ENCODE data around the gene BMI1. TPM values are rescaled to one million over a fixed set of nuclear protein-coding genes. Genes with fewer than 3 reads are reported as not detected.
"Not testable (repeated sequence)": the region's sequence is repeated elsewhere in the genome, so short reads cannot be mapped to it uniquely, and the experiment has no call there.

BMI1 gene
- total RNA-seq, 1 donor from 2014 or later, result 30.8 TPM

DNA sequence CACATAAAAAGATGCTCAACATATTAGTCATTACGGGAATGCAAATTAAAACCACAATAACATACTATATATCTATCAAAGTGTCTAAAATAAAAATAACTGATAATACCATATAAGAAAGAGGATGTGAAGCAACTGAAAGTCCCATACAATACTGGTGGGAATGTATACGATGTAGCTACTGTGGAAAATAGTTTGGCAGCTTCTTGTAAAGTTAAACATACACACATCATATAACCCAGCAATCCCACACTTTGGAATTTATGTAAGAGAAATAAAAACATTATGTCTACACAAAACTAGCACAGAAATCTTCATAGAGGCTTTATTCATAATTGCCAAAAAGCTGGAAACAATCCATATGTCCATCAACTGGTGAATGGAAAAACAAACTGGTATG, 15.2 kb upstream of the BMI1 start:
- Mint-ChIP-seq H3K9me3 (ENCODE audit: unreplicated experiment) (peaks cover 2% of the 10 kb centered on the region), H3K4me1 (ENCODE audit: low read depth, unreplicated experiment) (no peaks in the 10 kb centered on the region), H3K4me3 (ENCODE audit: unreplicated experiment) (no peak overlapping the region), H3K36me3 (ENCODE audit: low read depth, unreplicated experiment) (peaks cover 2% of the 10 kb centered on the region), H3K27me3 (ENCODE audit: low read depth, unreplicated experiment) (peaks cover 2% of the 10 kb centered on the region), H3K27ac (ENCODE audit: unreplicated experiment) (no peak overlapping the region)
- TF ChIP-seq EZH2 (IDR thresholded peaks at IDR 0.05; ENCODE audit: insufficient read depth, low read length), result no peak
- TF ChIP-seq, protein P1, sequence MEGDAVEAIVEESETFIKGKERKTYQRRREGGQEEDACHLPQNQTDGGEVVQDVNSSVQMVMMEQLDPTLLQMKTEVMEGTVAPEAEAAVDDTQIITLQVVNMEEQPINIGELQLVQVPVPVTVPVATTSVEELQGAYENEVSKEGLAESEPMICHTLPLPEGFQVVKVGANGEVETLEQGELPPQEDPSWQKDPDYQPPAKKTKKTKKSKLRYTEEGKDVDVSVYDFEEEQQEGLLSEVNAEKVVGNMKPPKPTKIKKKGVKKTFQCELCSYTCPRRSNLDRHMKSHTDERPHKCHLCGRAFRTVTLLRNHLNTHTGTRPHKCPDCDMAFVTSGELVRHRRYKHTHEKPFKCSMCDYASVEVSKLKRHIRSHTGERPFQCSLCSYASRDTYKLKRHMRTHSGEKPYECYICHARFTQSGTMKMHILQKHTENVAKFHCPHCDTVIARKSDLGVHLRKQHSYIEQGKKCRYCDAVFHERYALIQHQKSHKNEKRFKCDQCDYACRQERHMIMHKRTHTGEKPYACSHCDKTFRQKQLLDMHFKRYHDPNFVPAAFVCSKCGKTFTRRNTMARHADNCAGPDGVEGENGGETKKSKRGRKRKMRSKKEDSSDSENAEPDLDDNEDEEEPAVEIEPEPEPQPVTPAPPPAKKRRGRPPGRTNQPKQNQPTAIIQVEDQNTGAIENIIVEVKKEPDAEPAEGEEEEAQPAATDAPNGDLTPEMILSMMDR (IDR thresholded peaks at IDR 0.05; ENCODE audit: insufficient read depth, low read depth, low read length), result no peak
- DNase-seq (ENCODE audit: low read depth) (no peak), FAIRE-seq (no peak)
- H3K4me2 ChIP-seq (ENCODE audit: low read length), result no peak overlapping the region
- no peaks in the 10 kb centered on the region for H3K79me2 ChIP-seq (ENCODE audit: insufficient read depth, low read length)
- H3K9me3 ChIP-seq (ENCODE audit: insufficient read depth, low read depth, low read length), result no peaks in the 10 kb centered on the region
- H4K20me1 ChIP-seq (ENCODE audit: insufficient read depth, low read length), result no peaks in the 10 kb centered on the region
- H3K36me3 ChIP-seq (ENCODE audit: insufficient read depth, low read length), result no peaks in the 10 kb centered on the region
- H3K27ac ChIP-seq (ENCODE audit: low read depth, low read length), result no peak overlapping the region
- no peak overlapping the region for H3K4me3 ChIP-seq (ENCODE audit: insufficient read depth, low read depth, low read length)
- H3K27me3 ChIP-seq (ENCODE audit: insufficient read depth, low read length), result no peaks in the 10 kb centered on the region
- no peaks in the 10 kb centered on the region for H3K4me1 ChIP-seq (ENCODE audit: insufficient read depth, low read length)
- no peak overlapping the region for H2AFZ ChIP-seq (ENCODE audit: low read depth, low read length)
- no peak overlapping the region for H3K9ac ChIP-seq (ENCODE audit: low read length)

DNA sequence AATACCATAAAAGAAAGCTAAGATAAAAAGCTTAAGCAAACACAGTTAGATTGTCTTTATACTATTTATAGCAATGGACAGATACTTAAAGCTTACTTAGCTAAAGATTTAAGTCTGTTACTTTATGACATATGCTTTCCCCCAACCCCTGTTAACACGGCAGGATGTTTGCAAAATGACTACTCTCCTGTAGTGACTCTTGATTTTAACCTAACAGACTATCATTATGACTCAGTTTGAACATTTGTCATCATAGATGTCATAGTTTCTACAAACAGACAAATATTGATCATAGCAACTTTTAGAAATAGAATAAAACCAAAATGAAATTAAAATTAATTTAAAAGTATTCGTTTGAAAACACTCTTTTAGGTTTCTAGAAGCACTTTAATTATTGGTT, 12.5 kb upstream of the BMI1 start:
- Histone ChIP-seq H3K9ac (ENCODE audit: low read length) (no peak overlapping the region), H3K9me3 (ENCODE audit: insufficient read depth, low read depth, low read length) (no peaks in the 10 kb centered on the region), H3K4me3 (ENCODE audit: insufficient read depth, low read depth, low read length) (no peak overlapping the region), H3K4me2 (ENCODE audit: low read length) (no peak overlapping the region), H3K79me2 (ENCODE audit: insufficient read depth, low read length) (no peaks in the 10 kb centered on the region), H3K27ac (ENCODE audit: low read depth, low read length) (no peak overlapping the region), H3K4me1 (ENCODE audit: insufficient read depth, low read length) (no peaks in the 10 kb centered on the region), H2AFZ (ENCODE audit: low read depth, low read length) (no peak overlapping the region), H3K36me3 (ENCODE audit: insufficient read depth, low read length) (no peaks in the 10 kb centered on the region), H4K20me1 (ENCODE audit: insufficient read depth, low read length) (no peaks in the 10 kb centered on the region), H3K27me3 (ENCODE audit: insufficient read depth, low read length) (no peaks in the 10 kb centered on the region)
- FAIRE-seq (no peak), DNase-seq (ENCODE audit: low read depth) (peak; percentile 34)
- Mint-ChIP-seq H3K27me3 (ENCODE audit: low read depth, unreplicated experiment) (no peaks in the 10 kb centered on the region), H3K4me3 (ENCODE audit: unreplicated experiment) (no peak overlapping the region), H3K9me3 (ENCODE audit: unreplicated experiment) (peaks cover 2% of the 10 kb centered on the region), H3K36me3 (ENCODE audit: low read depth, unreplicated experiment) (no peaks in the 10 kb centered on the region), H3K4me1 (ENCODE audit: low read depth, unreplicated experiment) (no peaks in the 10 kb centered on the region), H3K27ac (ENCODE audit: unreplicated experiment) (no peak overlapping the region)
- no peak for TF ChIP-seq EZH2 (IDR thresholded peaks at IDR 0.05; ENCODE audit: insufficient read depth, low read length)
- TF ChIP-seq, protein P1 (IDR thresholded peaks at IDR 0.05; ENCODE audit: insufficient read depth, low read depth, low read length), result no peak

DNA sequence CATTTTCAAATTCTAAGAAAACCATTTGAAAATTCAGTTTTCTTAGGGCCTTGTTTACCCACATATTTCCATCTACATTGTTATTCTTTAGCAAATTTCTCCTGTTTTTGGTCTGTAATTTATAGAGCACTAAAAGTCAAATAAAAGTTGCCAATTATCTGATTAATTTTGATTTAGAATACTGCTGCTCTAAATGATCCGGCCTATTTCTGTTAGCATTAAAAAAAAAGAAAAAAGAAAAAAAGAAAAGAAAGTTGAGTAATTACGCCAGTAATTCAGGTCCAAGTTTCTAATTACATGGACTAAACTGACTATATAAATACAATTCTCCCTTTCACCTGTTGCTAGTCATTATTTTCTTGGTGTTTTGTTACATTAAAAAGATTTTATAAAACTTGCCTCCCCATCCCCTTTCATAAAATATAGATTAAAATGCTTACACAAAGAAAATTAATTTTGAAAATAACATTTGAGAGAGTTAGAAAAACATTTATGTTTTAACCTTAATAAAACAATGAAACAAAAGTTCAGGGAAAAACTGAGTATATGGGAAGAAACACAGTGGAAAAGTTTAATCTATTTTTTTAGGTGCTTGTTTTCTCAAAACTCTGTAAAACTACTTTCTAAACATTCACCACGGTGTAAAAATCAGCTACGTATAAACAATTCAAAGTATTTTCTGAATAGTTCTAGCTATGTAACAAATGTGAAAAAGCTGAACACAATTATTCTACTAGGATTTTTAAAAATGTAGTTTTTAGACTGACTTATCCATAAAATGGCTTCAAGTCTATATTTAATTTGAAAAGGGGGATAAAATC, 11.5 kb upstream of the BMI1 start:
- Histone ChIP-seq H3K9me3 (ENCODE audit: insufficient read depth, low read depth, low read length) (no peaks in the 10 kb centered on the region), H3K36me3 (ENCODE audit: insufficient read depth, low read length) (no peaks in the 10 kb centered on the region), H4K20me1 (ENCODE audit: insufficient read depth, low read length) (no peaks in the 10 kb centered on the region), H2AFZ (ENCODE audit: low read depth, low read length) (no peak overlapping the region), H3K27ac (ENCODE audit: low read depth, low read length) (no peak overlapping the region), H3K4me1 (ENCODE audit: insufficient read depth, low read length) (no peaks in the 10 kb centered on the region), H3K9ac (ENCODE audit: low read length) (no peak overlapping the region), H3K4me3 (ENCODE audit: insufficient read depth, low read depth, low read length) (no peak overlapping the region), H3K79me2 (ENCODE audit: insufficient read depth, low read length) (no peaks in the 10 kb centered on the region), H3K4me2 (ENCODE audit: low read length) (no peak overlapping the region), H3K27me3 (ENCODE audit: insufficient read depth, low read length) (no peaks in the 10 kb centered on the region)
- Mint-ChIP-seq H3K4me1 (ENCODE audit: low read depth, unreplicated experiment) (no peaks in the 10 kb centered on the region), H3K36me3 (ENCODE audit: low read depth, unreplicated experiment) (no peaks in the 10 kb centered on the region), H3K27ac (ENCODE audit: unreplicated experiment) (no peak overlapping the region), H3K4me3 (ENCODE audit: unreplicated experiment) (no peak overlapping the region), H3K27me3 (ENCODE audit: low read depth, unreplicated experiment) (peaks cover 2% of the 10 kb centered on the region), H3K9me3 (ENCODE audit: unreplicated experiment) (peaks cover 2% of the 10 kb centered on the region)
- FAIRE-seq (no peak), DNase-seq (ENCODE audit: low read depth) (no peak)
- TF ChIP-seq EZH2 (IDR thresholded peaks at IDR 0.05; ENCODE audit: insufficient read depth, low read length), result no peak
- TF ChIP-seq, protein P1 (IDR thresholded peaks at IDR 0.05; ENCODE audit: insufficient read depth, low read depth, low read length), result no peak

DNA sequence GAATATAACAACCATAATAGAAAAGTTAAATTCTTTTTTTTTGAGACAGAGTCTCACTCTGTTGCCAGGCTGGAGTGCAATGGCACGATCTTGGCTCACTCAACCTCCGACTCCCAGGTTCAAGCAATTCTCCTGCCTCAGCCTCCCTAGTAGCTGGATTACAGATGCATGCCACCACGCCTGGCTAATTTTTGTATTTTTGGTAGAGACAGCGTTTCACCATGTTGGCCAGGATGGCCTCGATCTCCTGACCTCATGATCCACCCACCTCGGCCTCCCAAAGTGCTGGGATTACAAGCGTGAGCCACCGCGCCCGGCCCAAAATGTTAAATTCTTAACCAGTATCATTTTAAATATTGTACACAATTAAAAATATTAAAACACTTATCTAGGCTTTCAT, 10.9 kb upstream of the BMI1 start:
- H3K27me3 ChIP-seq (ENCODE audit: insufficient read depth, low read length); H3K36me3 Mint-ChIP-seq (ENCODE audit: low read depth, unreplicated experiment); H3K79me2 ChIP-seq (ENCODE audit: insufficient read depth, low read length); H3K9ac ChIP-seq (ENCODE audit: low read length); H3K27ac Mint-ChIP-seq (ENCODE audit: unreplicated experiment); H3K9me3 ChIP-seq (ENCODE audit: insufficient read depth, low read depth, low read length); FAIRE-seq; H3K36me3 ChIP-seq (ENCODE audit: insufficient read depth, low read length); H3K4me3 Mint-ChIP-seq (ENCODE audit: unreplicated experiment); H3K4me3 ChIP-seq (ENCODE audit: insufficient read depth, low read depth, low read length); H3K4me2 ChIP-seq (ENCODE audit: low read length); H3K27me3 Mint-ChIP-seq (ENCODE audit: low read depth, unreplicated experiment); H3K27ac ChIP-seq (ENCODE audit: low read depth, low read length); H3K9me3 Mint-ChIP-seq (ENCODE audit: unreplicated experiment); H3K4me1 Mint-ChIP-seq (ENCODE audit: low read depth, unreplicated experiment); DNase-seq (ENCODE audit: low read depth); H3K4me1 ChIP-seq (ENCODE audit: insufficient read depth, low read length); H2AFZ ChIP-seq (ENCODE audit: low read depth, low read length); H4K20me1 ChIP-seq (ENCODE audit: insufficient read depth, low read length): not testable (repeated sequence)
